Measurements from ENCODE around the gene SCAP.

The SCAP gene

DNA sequence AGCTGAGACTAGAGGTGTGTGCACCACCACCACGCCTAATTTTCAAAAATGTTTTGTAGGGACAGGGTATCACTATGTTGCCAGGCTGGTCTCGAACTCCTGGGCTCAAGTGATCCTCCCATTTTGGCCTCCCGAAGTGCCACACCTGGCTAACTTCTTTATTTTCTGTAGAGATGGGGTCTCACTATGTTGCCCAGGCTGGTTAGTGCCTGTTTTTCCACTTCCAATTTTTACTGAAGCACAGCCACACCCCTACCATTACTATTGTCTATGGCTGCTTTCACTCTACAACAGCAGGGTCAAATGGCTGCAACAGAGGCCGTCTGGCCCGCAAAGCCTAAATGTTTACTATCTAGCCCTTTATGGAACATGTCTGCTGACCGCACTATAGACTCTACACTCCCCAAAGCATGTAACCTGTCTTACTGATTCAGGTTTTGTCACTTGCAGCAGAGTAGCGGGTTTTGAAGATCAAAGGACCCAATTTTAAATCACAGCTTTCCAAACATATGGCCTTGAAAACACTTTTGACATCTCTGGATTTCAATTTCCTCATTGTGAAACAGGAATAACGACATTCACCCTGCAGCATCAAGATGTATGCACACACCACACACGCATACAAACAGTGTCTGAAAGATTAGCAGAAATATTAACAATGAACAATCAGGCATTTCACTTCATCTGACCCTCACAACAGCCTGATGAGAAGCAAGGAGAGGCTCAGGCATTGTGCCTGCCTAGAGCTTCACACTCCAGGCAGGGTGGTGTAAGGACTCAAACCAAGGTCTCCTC lies 46.1 kb downstream of the SCAP start:
- DNase-seq, result no peak

DNA sequence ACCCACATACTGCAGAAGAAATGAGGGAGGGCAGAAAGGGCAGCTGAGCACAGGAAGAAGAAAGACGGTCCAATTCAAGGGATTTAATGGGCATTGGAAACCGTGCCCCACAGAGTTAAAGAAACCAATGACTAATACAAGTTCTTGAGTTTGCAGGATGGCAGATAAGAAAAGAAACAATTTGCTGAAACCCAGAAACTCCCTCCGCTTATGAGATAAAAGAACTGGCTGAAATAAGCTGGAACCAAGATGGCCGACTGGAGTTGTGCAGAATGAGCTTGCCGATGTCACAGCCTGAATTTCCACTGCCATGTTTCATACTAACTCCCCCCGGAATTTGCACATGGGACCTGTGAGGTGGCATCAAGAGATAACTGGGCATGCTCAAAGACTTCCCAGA lies 47.1 kb downstream of the SCAP start:
- no peak for DNase-seq

DNA sequence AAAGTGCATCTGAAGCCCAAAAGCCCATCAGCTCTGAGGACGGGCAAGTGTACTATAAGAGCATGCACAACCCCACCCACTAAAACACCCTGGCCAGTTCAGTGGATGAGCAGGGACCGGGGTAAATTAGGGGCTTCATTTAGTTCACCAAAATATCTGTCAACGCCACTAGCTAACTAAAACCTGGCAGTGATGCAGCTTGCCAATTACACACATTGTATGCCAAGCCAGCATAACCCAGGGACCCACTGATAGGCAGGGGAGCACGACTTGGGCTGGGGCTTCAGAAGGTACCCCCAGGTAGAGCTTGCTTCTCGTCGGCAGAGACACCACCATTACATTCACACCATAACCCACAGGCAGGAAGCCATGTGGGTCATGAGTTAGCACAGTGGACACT lies 47.9 kb downstream of the SCAP start:
- DNase-seq, result no peak

DNA sequence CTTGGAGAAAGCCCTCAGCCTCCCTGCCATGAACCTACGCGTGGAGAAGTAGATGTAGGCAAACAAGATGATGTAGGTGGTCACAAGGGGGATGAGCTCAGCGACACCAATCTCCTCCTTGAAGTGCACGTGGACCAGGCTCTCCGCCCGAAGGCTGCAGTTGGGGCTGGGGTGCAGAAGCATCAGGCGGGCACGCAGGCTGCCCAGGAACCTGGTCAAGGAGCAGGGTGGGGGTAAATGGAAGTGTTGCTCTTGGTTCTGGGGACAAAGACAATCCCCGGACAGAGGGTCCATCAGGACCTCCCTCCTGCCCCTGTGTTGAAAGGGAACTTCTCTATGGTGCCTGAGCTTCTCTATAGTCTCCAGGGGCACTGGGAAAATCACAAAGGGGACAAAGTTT lies 49.8 kb downstream of the SCAP start:
- DNase-seq, result no peak

DNA sequence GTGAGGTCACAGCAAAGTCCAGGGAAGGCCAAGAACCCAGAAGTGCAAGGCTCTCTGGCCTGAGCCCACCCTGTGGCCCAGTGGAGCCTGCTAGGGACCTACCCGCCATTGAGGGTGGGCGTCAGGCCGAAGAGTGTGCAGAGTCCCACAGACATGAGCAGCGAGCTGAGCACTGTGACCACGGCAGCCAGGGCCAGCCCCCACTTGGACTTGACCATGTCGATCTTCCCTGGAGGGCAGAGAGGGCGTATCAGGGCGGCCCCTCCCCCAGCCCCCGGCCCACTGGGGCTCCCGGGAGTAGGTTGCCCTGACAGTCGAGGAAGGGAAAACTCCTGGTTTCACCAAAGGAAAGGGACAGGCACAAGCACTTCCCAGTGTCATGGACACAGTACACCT lies 50.4 kb downstream of the SCAP start:
- DNase-seq, result no peak

DNA sequence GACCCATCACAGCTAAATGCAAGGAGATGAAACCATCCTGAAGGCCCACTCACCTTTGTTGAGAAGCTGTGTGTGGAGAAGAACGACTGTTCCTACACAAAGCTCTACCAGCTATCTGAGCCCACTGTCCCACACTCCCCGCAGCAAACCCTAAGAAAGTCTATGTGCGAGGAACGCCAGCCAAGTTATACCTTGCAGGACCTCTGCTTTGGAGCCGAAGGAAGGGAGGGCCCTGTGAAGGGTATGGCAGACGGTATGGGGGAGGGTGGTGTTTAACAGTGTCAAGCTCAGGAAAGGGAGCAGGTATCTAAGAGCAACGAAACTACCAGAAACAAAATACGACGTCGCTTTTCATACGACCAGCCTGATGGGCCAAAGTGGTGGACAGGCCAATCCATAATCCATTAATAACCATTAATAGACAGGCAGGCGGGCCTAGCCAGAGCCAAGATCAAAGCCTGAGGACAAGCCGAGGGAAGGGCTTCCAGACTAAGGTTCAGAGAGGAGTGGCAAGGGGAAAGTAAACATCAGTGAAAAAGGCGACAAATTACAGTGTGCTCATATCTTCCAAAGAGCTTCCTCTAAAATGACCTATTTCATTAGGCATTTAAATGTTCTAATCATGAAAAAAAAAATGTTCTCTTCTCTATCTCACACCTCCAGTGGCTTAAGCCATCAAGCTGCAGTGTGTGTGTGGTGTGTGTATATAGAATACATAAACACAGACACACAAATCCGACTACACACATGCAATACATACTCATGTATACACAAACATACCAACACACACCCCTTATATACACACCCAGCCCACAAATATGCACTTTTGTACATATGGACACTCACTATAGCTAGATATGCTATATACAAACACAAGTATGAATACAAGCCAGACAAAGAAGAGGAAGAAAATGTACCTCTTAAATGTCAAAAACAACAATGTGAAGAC lies 51.0 kb downstream of the SCAP start:
- DNase-seq, result no peak

DNA sequence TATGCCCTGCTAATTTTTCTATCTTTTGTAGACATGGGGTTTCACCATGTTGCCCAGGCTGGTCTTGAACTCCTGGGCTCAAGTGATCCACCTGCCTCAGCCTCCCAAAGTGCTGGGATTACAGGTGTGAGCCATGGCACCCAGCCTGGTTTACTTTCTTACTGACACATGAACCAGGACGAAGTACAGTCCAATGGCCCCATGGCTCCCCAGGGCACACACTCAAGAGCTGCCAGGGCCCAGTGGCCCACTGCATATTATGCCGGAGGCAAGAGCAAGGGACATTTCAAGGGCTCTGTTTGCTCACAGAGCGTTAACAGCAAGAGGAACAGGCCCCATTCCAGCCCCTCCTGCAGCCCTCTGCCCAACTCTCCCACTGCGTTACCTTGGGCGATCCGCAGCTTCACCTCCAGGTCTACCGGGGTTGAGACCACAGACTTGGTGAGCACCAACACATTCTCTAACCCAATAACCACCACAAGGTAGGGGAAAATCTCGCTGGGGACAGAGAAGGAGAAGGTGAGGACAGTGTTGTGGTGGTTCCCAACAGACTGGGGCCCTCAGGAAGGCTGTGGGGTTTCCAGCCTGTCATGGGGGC lies 52.1 kb downstream of the SCAP start:
- no peak for DNase-seq

DNA sequence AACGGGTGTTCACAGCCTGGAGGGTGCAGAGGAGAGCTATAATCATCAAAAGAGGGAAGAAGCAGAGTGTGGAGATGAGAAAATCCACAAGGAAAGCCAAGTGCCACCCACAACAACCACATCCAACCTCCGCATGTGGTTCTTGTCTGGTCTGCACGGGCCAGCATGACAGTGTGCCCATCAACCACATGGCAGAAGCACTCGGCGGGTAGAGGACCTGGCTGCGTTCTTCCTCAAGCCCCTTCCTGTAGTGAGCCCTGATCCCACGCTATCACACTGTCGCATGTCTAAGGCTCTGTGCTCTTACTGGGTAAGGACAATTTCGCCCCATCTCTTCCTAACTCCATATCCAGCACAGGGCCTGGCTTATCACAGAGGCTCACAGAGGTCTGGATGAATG lies 53.0 kb downstream of the SCAP start:
- no peak for DNase-seq

DNA sequence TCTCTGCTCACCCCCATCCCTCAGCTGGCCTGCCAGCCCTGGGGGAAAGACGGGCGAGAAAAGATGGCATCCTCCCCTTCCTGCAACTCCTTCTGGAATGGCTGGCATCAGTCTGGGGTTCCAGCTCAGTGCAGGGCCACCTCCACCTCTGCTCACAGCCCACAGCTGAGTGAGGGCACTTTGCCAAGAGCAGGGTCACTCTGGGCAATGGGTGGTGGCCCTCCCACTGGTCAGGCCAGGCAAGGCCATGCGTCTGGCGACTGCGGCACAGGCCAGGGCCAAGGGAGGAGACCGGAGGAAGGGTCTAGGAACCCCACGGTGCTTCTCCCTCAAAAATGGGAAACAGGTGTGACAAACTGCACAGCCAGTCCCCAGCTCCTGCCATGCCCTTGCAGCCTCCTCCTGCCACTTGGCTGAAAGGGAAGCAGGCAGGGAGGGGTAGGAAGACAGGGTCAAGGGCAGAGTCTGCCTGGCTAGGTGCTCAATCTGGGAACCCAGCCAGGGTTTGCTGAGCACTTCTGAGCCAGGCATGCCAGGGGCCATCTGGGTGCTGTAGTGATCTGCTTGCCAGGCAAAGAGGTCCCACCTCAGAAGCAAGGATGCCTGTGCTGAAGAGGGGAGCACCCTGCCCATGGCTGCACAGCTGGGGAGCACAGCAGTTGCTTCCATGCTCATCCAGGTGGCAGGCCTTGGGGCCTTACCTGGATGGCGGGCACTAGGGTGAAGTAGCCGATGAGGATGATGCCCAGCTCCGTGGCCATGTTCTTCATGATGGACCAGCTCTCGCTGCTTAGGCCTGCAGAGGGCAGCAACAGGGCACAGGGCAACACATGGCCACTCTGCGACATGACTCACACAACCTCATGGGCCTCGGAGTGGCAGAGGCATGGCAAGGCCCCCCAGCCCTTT lies 53.7 kb downstream of the SCAP start:
- no peak for DNase-seq

DNA sequence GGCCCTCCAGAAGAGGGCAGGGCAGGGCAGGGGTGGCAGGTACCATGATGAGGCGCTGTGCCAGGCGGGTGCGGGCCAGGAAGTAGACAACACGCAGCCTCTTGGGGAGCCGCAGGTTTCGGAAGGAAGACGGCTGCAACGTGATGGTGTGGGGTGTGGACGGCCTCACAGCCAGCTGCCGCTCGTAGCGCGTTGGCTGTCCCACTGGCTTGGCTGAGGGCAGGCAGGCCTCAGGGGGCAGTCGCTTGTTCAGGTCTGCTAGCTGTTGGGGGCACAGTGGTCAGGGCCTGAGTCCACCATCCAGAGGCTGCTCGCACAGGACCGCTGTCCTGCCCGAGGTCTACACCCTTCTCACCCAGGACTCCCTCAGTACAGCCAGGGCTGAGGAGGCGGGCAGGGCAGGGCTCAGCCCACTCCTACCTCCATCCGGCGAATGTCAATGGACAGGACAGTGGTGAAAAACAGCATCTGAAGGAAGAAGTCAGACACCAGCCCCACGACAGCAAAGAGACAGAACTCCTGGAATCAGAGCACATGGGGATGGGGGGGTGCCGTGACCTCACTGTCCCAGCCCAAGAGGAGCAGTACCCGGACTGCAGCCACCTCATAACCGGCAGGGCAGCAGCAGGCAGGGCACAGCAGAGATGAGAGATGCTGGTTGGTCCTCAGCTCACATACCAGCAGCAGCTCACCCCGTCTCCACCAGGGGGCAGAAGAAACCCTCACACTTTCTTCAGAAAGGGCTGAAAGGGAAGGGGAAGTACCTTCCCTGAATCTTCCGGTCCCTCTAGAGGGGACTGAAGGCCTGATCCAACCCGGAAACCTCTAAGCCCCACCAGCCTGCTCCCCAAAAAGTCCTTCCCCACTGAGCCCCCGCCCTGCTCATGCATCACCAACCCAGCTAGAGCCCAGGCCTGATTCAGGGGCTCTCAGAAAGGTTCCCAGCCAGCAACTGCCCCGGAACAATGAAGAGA lies 54.9 kb downstream of the SCAP start:
- DNase-seq, result peak; percentile 0

DNA sequence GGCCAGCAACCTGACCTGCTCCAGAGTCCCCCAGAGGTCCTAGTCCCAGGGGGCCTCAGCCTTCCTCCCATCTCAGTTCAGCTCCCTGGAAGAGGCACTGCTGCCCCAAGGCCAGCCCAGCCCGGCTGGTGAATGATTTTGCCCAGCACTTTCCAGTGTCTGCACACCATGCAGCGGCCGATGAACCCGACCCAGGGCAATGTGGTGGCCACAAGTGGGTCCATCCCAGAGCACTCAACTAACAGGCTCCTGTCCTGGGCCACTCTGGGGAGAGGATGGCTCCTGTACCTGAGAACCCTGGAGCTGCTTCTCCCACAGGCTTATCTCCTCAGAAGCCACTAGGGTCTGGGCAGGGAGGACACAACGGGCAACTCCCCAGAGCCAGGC lies 55.7 kb downstream of the SCAP start:
- no peak for DNase-seq

DNA sequence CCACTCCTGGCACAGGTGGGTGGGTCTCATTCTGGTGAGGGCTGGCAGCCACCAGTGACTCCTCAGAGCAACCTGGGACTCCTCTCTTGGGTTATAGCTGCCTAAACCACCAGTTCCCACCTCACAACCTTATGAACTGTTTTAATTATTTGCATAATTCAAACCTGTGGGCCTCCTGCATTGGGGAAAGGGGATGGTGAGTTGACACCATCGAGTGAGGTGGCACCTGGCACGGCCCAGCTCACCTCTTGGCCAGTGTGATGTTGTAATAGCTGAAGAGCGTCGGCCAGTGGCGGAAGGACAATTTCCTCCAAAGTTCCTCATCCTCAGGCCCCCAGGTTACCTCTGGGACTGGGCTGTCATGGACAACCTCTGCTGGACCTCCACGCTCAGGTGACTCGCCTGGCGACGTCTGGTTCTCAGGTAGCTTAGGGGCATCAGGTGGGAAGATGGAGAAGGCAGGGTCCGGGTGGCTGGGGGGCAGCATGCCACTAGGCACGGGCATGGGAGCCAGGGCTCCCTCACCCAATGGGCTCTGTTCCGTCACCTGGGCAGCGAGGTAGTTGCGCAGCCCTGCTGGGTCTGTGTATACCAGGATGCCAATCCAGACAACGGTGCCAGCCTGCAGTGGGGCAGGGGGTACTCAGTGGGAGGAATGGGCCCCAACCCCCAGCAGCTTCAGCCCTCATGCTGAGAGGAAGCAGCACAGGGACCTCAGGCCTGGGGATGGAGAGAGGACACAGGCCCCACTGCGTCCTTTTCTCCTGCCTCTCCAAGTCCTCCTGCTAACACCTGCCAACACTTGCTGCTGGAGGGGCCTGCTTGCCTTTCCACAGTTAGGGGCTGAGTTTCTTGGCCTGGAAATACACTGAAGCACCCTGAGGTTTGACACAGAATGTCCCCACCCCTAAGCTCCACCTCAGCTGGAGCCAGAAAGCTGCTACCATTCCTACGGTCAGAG lies 56.4 kb downstream of the SCAP start:
- no peak for DNase-seq

DNA sequence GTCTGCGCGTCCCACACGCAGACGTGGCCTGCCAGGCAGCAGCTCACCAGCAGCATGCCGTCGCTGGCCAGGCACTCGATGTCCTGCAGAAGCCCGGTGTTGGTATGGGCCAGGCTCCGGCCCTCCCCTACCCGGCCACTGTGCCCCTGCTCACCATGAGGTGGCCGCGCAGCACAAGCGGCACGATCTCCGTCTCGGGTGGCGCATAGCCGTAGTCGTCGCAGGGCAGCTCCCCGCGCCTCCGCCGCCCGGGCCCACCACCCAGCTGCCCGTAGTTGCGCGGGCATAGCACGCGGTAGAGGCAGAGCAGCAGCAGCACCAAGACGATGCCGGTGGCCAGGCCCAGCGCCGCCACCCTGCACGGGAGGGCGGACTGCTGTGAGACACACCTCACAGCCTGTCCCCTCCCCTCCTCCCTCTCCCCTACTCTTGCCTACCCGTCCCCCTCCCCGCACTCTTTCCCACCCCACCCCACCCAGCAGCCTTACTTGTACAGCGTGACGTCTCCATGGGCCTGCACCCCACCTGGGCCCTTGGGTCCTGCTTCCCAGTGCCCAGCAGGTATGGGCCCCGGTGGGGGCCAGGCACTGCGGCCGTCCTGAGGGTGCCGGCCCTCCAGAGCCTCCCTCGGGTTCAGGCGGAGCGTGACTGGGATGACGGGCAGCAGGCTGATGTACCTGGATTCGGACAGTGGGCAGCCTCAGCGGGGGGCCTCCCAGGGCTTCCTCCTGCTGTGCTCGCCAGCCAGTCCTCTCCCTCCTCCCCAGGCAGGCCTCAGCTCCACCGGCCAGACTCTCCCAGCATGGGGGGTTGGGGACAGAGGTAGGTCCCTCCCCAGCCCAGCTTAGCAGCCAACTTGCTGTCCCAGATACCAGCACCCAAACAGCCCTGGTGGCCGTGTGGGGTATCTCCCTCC lies 57.3 kb downstream of the SCAP start:
- DNase-seq, result no peak

DNA sequence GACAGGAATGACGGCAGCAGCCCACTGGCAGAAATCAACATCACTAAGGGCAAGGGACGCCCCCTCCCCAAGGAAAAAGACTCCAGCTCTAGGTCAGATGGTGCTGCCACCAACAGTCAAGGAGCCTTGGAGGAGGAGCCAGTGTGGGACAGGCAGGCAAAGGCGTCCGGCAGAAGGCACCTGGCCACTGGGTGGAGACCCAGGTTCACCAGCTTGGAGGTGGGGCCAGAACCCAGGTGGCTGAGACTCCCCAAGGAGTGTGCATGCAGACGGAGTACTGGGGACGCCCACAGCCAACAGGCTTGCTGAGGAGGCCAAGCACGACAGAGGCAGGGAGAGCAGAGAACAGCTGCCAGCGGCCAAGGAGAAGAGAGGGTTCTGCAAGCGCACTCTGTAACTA lies 59.7 kb downstream of the SCAP start:
- DNase-seq, result no peak

DNA sequence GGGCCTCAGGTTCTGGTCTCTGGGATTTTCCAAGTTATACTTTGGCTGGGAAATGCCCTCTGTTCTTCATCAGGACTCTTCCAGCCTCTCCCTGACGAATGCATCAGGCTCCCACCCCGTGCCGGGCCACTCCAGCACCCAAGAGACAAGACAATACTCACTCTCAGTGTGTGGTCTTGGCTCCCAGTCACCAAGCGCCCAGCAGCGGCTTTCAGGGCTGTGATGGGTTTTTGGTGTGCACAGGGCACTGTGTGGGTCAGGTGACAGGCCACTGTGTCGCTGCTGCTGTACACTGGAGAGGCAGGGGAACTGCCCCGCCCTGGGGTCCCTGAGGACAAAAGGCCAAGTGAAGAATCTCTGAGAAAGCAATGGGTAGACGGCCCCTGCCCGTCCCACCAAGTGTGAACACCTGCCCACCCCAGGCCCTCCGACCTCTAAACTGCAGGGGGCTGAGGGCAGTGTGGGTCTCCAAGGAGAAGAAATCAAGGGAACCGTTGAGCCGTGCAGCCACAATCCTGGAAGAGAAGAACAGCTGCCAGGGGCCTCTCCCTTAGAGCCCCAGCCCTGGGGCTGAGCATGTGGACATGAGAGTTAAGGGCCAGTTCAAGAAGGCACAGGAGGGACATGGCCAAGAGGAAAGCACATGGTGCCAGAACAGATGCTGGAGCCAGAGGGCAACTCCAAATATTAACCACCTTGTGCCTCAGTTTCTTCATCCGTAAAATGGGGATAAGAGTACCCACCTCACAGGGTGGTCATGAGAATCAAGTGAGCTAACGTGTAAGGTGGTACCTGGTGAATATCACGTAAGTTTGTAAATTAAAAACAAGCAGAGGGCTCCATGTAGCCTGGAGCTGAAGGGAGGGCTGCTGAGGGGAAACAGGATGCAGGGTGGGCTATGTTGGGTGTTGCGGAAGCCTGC lies 60.8 kb downstream of the SCAP start:
- no peak for DNase-seq

DNA sequence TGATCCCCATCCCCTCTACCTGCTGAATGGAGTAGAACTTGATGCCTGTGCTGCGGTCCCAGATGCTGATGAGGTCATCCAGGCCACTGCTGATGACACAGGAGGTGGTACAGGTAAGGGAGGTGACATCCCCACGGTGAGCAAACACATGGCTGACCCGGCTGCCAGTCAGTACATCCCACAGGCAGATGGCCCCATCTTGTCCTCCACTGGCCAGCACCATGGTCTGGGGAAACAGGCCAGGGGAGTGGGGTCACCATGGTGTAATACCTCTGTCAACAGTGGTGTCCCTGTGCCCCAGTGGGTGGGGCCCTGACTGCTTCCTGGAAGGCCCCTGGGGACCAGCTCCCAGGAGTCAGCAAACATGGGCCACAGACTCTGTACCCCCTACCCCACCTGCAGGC lies 61.6 kb downstream of the SCAP start:
- no peak for DNase-seq

DNA sequence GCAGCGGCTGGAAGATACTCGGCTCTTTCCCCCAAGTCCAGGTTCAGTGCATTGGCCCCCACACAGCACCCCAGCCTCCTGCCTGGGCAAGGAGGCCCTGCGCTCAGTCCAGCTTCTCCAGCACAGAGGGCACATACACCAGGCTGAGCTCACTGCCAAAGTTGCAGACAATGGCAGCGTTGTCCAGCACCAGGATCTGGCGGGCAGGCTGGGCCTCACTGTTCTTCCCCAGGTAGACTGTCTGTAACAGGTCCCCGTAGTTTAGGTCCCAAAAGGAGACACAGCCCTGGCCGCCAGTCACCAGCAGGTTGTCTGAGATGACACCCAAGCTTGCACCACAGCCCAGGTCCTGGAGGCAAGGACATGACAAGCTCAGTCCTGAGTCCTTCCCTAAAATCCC lies 62.0 kb downstream of the SCAP start:
- DNase-seq, result no peak

Measured in NCI-H748 treated with DMSO at 0.1 percent for 48 hours (cell line).